KG1 (cell line): ENCODE data around the gene FARP1.
"Not testable (repeated sequence)": the region's sequence is repeated elsewhere in the genome, so short reads cannot be mapped to it uniquely, and the experiment has no call there.

Experiments used
- DNase-seq: peaks from one replicate; lab custom pipeline; 2025; lab: John Stamatoyannopoulos, UW

FARP1 gene

DNA sequence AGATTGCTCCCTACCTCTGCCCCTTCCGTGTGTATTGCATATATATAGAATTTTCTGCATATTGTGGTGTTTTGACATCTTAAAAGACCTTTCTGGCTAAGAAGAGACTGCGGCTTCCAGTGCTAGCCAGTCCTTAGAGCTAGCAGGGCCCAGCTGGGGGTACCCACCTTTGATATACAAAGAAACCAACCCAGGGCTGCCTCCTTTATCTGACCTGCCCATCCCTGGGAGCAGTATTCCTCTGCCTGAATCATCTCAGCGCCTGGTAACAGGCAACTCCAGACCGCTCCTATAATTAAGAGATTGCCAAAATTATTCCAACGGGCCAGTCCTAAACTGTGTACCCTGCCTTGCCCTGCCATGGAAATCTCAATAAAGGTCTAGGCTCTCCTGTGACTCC is 220.4 kb downstream of the FARP1 start:
- DNase-seq: no peak

DNA sequence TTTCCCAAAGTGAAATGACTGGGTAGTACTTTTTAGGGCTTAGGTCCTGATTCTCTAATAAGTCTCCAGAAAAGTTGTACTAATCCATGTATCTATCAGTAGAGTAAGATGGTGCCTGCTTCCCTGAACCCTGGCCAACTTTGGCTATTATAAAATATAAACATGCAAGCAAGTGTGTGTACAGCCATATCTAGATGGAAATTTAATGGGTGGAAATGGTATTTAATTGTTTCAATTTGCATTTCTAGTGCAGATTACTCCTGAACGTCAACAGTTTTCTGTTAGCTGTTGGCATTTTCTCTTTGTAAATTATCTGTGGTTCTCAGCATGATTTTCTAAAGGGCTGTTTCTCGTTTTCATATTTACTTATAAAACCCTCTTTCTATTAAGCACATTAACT is 221.3 kb downstream of the FARP1 start:
- DNase-seq: no peak

DNA sequence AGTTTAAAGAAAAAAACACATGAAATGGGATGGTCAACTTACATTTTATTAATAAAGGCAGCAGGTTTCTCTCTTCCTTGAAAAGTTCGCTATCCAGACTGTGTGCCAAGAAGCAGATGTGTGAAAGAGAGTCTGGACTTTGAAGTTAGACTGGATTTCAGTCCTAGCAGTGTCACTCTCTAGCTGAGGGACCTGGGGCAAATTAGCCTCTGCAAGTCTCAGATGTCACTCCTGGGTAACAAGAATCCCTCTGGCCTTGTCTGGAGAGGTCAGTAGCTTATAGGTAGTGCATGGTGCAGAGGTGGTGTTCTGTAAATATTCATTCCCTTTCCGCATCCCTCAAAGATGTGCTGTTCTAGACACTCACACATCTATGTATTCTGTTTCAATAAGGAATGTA is 221.8 kb downstream of the FARP1 start:
- DNase-seq: no peak

DNA sequence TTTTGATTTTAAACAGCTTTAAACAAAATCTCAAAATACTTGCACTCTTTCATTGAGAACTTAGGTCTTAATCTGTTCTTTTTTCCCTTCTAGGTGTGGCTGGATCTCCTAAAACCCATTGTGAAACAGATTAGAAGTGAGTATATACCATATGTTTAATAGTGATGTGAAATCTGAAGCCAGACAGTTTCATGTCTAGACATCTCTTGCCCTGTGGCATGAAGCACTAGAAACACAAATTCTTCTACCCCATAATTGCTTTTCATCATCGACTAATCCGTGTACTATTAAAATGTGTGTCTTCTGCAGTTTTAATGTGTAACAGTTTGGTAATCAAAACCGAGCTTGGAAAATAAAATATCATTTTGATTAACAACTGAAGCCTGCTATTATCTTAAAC is 222.4 kb downstream of the FARP1 start:
- no peak for DNase-seq

DNA sequence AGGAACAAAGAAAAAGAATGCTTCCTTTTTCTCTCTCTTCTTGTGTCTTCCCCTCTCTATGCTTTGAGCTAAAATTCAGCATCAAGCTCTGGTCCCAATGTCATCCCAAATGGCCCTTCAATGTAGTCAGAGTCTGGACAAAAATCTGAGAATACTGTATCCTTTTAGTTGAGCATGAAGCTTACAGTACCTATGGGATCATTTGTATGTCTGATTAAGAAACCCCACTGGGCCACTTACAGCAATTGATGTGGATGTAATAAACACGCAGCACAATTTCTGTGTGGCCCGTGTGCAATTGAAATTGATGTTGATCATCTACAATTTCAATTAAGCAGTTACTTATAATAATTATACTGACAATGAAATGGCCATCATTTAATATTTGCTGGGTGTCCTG is 223.1 kb downstream of the FARP1 start:
- DNase-seq: no peak

DNA sequence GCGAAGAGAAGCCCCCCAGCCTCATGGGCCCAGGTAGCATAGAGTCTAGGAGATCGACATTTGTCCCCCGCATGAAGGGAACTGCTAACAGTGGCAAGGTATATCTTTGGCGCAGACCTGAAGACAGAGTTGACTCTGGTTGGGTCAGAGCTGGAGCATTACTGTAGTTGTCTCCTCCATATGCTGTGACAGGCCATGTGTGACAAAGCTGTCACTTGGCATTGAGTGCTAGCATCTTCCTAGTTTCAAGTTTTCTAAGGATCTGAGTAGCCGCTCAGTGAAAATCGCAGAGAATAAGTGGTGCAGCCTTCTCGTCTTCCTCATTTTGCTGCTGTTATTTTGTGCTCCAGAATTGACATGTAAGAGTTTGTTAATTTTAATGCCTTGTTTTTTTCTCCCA is 223.5 kb downstream of the FARP1 start:
- no peak for DNase-seq

DNA sequence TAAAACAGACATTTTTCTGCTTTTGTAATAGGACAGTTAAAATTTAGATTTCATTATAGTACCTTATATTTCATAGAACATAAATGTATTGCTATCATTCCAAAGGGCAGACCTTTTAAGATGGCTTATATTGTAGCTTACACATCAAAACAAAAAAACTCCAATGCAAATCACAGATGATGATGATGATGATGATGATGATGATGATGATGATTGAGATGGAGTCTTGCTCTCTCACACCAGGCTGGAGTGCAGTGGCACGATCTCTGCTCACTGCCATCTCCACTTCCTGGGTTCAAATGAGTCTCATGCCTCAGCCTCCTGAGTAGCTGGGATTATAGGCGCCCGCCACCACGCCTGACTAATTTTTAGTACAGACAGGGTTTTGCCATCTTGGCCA is 224.1 kb downstream of the FARP1 start:
- no peak for DNase-seq

DNA sequence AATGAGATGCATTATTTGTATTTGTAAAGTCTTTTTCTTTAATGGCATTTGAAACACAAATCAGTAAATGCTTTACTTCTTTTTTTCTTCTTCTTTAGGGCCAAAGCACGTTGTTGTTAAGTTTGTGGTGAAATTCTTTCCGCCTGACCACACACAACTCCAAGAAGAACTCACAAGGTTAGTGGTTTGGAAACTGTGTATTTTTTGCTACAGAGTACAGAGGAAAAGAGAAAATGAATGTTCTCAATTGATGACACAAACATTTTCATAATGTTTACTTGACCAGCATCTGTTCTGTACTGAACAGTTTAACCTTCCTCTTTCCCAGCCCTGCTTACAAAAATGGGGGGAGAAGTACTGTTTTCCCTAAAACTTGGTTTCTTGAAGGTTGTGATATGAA is 225.1 kb downstream of the FARP1 start:
- DNase-seq: no peak

DNA sequence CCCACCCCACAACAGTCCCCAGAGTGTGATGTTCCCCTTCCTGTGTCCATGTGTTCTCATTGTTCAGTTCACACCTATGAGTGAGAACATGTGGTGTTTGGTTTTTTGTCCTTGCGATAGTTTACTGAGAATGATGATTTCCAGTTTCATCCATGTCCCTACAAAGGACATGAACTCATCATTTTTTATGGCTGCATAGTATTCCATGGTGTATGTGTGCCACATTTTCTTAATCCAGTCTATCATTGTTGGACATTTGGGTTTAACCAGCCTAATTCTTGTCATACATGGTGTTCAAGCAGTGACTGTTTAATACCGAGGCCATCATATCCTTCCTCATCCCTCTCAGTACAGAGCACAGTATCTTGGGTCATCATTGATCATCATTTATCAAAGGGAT is 226.6 kb downstream of the FARP1 start:
- not testable (repeated sequence) for DNase-seq

DNA sequence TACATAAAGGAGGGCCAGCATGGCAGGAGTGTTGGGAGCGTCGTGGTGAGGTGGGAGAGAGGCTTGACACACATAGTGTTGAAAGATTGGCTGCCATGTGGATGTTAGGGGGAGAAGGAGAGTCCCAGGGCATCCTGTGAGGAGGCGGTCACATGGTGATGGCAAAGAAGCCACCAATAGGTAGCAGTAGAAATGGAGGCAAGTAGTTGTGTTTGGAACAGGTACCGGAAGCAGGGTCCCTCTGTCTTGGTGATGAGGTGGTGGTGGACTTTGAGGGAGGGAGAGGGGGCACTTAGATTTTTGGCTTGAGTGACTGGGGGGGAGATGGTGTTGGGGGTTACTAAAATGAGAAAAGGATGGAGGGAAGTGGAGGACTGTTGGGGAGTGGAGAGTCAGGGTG is 227.4 kb downstream of the FARP1 start:
- no peak for DNase-seq

DNA sequence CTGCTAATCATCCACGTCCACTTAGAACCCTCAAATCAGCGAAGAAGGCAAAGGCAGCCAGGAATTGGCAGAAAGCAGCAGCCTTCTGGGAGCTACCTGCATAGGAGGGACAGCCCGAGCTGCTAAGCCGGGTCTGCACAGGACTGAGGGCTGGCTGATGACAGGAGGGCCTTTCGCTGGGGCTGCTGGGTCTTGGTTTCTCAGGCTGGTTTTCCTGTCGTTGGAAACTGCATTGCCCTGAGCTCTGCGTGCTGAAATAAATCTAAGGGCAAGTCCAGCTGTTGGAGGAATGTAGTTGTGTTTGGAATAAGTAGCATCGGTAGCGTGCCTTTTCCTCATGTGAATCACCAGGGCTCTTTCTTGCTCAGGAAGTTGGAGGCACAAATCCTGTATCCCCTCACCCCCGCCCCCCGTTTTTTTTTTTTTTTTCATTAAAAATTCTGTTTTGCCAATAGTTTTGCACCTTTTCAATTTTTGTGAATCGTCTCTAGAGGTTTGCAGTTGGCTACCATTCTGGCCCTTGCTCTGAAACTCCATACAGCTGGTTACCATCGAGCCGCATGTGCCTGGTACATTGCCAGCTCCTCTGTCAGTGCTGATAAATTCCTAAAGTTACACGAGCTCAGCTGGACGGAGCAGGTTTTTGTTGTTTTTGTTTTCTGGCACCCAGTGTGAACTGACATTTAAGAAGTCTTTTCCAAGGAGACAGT is 228.1 kb downstream of the FARP1 start:
- DNase-seq: no peak

DNA sequence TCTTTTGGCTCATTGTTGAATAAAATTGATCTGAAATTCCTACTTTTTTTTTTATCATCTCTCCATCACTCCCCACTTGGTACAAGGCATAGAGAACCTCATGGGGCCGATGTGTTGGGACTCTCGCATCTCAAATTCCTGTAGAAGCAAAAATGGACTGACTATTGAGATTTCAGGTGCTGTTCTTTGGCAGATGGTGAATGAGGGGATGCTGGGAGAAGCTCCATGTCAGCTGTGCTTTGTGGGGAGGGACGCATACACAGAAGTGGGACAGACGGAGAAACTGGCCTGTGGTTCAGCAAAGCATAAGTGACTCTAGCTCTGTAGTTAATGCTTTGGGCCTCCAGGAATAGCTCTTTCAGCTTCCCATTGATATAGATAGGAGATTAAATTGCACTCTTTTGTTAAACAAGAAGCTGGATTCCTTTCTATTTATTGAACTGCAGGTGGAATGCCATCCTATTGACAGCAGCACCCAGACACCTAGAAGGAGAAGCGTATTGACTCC is 228.7 kb downstream of the FARP1 start:
- DNase-seq: no peak

DNA sequence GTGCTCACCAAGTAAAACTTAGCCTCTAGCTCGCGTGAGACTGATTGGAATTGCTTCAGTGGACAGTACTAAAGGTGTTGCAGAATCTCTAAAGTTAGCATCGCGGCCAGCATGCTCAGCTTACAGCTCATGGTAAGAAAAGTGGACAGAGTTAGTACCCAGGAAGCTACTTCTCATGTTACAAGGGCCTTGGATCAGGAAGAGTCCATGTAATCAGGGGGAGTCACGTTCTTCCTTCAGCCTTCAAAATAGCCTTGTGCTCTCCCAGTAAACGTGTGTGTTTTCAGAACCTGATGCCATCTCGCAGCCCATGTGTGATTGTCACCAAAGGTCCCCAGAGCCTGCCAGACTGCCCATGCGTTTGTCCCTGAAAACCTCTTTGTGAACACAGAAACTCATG is 230.0 kb downstream of the FARP1 start:
- DNase-seq: no peak

DNA sequence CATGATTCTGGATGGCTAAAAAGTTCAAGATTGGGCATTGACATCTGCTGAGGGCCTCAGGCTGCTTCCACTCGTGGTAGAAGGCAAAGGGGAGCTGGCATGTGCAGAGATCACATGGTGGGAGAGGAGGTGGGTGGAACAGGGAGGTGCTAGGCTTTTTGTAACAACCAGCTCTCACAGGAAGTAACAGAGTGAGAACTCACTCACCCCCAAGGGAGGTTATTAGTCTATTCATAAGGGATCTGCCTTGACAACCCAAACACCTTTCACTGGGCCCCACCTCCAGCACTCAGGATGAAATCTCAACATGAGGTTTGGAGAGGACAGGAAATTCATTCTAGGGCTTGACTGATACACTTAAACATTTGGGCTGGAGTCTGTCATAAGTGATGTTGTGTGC is 231.9 kb downstream of the FARP1 start:
- DNase-seq: no peak

DNA sequence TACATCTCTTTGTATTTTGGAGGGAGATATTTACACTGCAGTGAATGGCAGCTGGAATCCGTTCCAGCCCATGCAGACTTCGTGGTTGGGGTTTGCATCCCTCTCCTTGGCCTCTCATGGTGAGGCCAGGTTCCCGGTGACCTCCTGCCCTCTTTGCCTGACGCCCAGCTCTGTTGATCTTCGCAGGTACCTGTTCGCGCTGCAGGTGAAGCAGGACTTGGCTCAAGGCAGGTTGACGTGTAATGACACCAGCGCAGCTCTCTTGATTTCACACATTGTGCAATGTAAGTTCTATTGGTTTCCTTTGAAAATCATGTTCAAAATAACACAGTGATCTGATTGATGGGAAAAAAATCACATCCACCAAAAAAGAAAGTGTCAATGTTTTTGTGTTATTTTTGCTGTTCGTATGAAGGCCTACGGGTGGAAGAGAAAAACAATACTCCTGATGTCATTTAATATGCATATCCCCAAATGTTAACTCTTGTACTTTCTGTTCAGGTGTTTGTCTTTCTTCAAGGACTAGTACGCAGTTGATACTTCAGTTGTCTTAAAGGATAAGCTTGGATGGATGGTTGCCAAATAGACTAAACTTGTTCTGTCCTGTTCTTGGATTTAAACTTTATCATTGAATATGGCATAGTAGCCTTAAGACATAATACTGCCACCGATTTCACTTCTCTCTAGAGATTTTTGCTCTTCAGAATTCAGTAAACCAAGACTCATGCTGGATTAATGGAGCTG is 234.9 kb downstream of the FARP1 start:
- no peak for DNase-seq

DNA sequence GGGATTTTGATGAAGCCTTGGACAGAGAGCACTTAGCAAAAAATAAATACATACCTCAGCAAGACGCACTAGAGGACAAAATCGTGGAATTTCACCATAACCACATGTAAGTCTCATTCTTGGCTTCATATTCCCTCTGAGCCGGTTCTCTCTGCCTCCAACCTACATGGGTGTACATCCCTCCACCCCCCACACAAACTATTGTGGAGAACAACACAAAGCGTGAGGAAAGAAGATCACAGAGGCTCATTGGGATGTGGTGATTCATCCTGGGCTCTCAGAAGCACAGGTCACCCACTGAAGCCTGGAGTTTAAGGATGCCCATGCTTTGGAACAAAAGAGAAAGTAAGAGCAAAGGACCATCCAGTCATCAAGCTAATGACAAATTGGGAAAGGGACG is 241.8 kb downstream of the FARP1 start:
- DNase-seq: no peak

DNA sequence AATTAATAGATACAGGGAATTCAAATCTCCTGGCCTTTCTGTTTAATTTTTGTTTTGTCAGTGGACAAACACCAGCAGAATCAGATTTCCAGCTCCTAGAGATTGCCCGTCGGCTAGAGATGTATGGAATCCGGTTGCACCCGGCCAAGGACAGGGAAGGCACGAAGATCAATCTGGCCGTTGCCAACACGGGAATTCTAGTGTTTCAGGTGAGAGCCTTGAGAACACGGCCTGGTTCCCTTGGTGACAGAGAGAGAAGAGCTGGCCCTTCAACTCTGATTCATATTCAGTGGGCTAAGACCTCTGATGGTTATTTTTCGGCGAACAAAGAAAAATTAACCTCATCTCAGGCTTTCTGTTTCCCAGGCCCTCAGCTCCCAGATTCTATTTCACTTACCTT is 242.7 kb downstream of the FARP1 start:
- DNase-seq: no peak

DNA sequence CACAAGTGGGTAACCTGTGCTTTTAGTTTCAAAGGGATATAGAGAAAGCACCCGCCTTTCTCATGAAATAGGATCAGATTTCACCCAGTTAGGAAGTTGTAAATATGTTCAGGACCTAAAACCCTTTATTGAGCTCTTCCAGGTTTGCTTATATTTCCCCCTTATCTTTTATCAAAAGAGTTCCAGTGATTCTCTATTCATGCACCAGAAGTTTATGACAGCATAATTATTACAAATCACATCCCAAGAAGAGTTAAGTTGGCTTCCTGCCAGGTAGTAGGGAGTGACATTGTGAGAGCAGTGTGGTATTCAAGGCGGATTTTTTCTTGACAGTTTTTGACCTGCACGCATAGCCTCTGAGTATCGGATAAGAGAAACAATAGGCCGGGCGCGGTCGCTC is 243.7 kb downstream of the FARP1 start:
- DNase-seq: no peak

DNA sequence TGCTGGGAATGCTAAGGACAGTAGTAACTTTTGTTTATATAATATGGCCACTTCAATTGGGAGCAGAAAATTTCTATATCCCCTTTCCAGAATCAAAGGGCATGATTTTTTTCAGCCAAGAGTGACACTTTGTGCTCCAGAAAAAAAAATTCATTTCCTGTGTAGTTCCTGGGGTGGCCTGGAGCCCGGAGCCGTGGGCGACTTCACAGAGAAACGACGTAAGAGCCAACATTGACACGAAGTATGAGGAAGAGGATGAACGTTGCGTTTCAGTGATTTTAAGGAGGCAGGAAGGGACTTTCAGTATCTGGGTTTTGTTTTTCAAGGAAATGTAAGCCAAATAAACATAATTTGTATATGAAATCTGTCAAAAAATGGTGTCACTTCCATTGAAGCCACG is 246.4 kb downstream of the FARP1 start:
- DNase-seq: no peak

DNA sequence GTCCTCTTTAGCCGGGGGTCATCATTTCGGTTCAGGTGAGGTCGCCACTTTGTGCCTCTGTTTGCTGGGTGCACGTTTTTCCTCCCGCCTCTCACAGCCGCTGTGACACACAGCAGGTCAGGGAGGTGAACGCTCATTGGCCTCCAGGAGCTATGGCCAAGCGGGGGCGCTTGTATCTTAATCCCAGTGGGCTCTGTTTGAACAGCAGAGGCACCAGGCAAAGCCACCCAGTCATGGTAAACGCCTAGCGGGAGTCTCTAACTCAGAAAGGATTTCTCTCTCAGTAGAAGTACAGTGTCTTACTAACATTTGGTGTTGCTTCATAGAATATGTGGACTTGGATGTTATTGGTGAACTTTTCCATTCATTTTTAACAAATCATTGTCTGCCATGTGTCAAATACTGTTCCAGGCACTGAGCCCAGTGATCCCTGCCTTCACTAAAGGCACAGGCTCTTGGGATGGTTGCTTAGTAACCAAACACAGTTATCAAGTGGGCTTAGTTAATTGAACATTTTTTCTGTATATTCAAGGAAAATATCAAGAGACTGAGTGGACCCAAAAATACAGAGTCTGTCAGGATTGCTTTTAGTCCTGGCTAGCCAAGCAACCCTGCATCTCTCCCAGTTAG is 247.3 kb downstream of the FARP1 start:
- DNase-seq: no peak

DNA sequence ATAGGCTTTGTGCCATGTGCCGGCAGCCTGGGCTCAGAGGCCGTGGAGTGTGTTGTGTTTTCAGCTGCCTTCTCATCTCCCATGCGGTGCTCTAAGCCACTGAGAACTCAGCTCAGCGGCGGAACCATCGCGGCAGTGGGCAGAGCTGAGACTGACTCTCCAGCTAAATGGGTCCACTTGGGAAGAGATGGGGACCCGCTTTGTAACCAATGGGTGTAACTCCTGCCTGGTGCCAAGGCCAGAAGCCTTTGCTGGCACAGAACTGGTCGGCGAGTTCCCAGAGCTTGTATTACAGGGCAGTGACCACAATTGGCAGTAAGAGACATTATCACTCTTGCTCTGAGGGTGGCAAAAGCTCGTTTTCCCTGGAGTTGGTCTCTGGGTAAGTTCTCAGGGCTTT is 251.0 kb downstream of the FARP1 start:
- no peak for DNase-seq

DNA sequence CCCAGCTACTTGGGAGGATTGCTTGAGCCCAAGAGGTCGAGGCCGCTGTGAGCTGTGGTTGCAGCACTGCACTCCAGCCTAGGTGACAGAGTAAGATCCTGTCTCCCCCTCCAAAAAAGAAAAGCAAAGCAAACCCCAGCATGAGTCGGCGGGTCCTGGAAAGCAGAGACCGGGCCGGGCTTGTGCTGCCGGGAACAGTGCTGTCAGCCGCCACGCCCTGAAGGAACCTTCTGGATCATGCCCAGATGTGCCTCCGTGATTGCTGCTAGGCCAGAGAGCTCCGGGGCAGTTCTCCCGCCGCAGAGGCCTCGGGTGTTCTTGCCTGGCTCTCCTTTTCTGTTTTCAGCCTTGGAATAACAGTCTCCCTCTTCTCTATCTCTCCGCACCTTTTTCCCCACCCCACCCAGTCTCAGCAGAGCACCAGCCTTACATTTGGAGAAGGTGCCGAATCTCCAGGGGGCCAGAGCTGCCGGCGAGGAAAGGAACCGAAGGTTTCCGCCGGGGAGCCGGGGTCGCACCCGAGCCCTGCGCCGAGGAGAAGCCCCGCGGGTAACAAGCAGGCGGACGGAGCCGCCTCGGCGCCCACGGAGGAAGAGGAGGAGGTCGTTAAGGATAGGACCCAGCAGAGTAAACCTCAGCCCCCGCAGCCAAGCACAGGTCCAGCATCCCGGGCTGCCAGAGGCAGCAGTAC is 252.1 kb downstream of the FARP1 start:
- no peak for DNase-seq
